H1 (cell line): ENCODE data around the gene PEPD. TPM values are rescaled to one million over a fixed set of nuclear protein-coding genes. Genes with fewer than 3 reads are reported as not detected.

Source experiments
- CTCF ChIA-PET: fragments of 300-600 bp; sonication (Branson Sonifier 250); formaldehyde crosslinking; loops from one replicate; lab custom pipeline; 2021; ENCODE audit not compliant: partially characterized antibody; lab: Charles Lee
- POLR2A ChIA-PET: fragments of 300-600 bp; sonication (Branson Sonifier 250); formaldehyde crosslinking; loops from one replicate; lab custom pipeline; 2021; ENCODE audit warnings: inconsistent platforms; ENCODE audit not compliant: partially characterized antibody; lab: Charles Lee
- DNase-seq, 2 experiments: peaks; one replicate each; pipeline versions ENCODE4 v3.0.0 to v3.0.0-alpha.2; 2010 to 2022; ENCODE audit warnings: low spot score in 2 of 2, low read depth in 1 of 2, mixed read lengths in 1 of 2
- FAIRE-seq: peaks from 2 replicates; lab custom pipeline; 2011; peaks lifted over from hg19 to GRCh38; lab: Jason Lieb, UNC
- H2AFZ ChIP-seq: 2 replicates; pipeline ENCODE4 v1.8.1; 2012; ENCODE audit warnings: low read length, inconsistent platforms
- H2AK5ac ChIP-seq: 2 replicates; pipeline ENCODE4 v1.6.1; 2013; ENCODE audit warnings: low read depth, low read length
- H2BK120ac ChIP-seq: replicated peaks from 2 replicates; pipeline ENCODE3; 2013; ENCODE audit warnings: low read depth, low read length, inconsistent platforms
- H2BK12ac ChIP-seq: 2 replicates; pipeline ENCODE4 v1.6.1; 2013; ENCODE audit warnings: low read depth, low read length
- H2BK15ac ChIP-seq: 2 replicates; pipeline ENCODE4 v1.6.1; 2013; ENCODE audit warnings: low read length
- H2BK20ac ChIP-seq: 2 replicates; pipeline ENCODE4 v1.6.1; 2013; ENCODE audit warnings: low read length
- H2BK5ac ChIP-seq: 2 replicates; pipeline ENCODE4 v1.6.1; 2013; ENCODE audit warnings: low read depth, low read length
- H3K14ac ChIP-seq: 2 replicates; pipeline ENCODE4 v1.6.1; 2013; ENCODE audit warnings: inconsistent platforms; ENCODE audit not compliant: insufficient read length
- H3K18ac ChIP-seq: 2 replicates; pipeline ENCODE4 v1.6.1; 2013; ENCODE audit warnings: low read length; ENCODE audit errors: extremely low read depth
- H3K23ac ChIP-seq: 2 replicates; pipeline ENCODE4 v1.6.1; 2013; ENCODE audit warnings: inconsistent platforms; ENCODE audit not compliant: insufficient read length
- H3K23me2 ChIP-seq: 2 replicates; pipeline ENCODE4 v1.6.1; 2013; ENCODE audit warnings: low read depth, low read length
- H3K27ac ChIP-seq: 2 replicates; pipeline ENCODE4 v1.6.1; 2011; ENCODE audit warnings: low read depth, low read length, inconsistent platforms
- H3K27me3 ChIP-seq, 4 experiments: replicated peaks in 1 of 4; 1 replicate in 1 of 4; 2 replicates in 3 of 4; pipeline versions ENCODE4 v1.6.1 to v1.8.1; 2011 to 2013; ENCODE audit warnings: low read length in 3 of 4, mild to moderate bottlenecking in 3 of 4, inconsistent platforms in 2 of 4, mixed read lengths in 2 of 4, moderate library complexity in 1 of 4; ENCODE audit not compliant: control insufficient read depth in 3 of 4, insufficient read depth in 3 of 4; ENCODE audit errors: extremely low read depth in 1 of 4
- H3K36me3 ChIP-seq, 4 experiments: 2 replicates each; pipeline versions ENCODE4 v1.6.1 to v1.8.1; 2011 to 2013; ENCODE audit warnings: mild to moderate bottlenecking in 4 of 4, low read length in 3 of 4, moderate library complexity in 2 of 4, control low read depth in 1 of 4, inconsistent platforms in 1 of 4; ENCODE audit not compliant: insufficient read depth in 4 of 4, control insufficient read depth in 2 of 4
- H3K4ac ChIP-seq: replicated peaks from 2 replicates; pipeline ENCODE3; 2013; ENCODE audit warnings: low read length, low read depth, mixed read lengths, inconsistent platforms; ENCODE audit not compliant: insufficient read length
- H3K4me1 ChIP-seq, 4 experiments: replicated peaks in 1 of 4; 1 replicate in 1 of 4; 2 replicates in 3 of 4; pipeline versions ENCODE4 v1.6.1 to v1.8.1; 2011 to 2013; ENCODE audit warnings: low read length in 3 of 4, inconsistent platforms in 2 of 4, mixed read lengths in 1 of 4; ENCODE audit not compliant: insufficient read depth in 4 of 4, control insufficient read depth in 3 of 4
- H3K4me2 ChIP-seq, 2 experiments: 2 replicates each; pipeline versions ENCODE4 v1.6.1 to v1.8.1; 2011 to 2013; ENCODE audit warnings: low read depth in 2 of 2, low read length in 2 of 2, control low read depth in 1 of 2, inconsistent platforms in 1 of 2, mild to moderate bottlenecking in 1 of 2; ENCODE audit not compliant: insufficient read depth in 1 of 2
- H3K4me3 ChIP-seq, 4 experiments: fragments of 200-600, 300-600 bp in 1 of 4; sonication (generic), shearing (Covaris generic), sonication (Bioruptor Twin) in 1 of 4; 2 replicates each; pipeline versions ENCODE4 v1.5.1 to v1.8.1; 2011 to 2016; ENCODE audit warnings: low read length in 4 of 4, low read depth in 3 of 4, control low read depth in 2 of 4, inconsistent platforms in 2 of 4, mild to moderate bottlenecking in 2 of 4, mixed read lengths in 1 of 4, moderate library complexity in 1 of 4; ENCODE audit not compliant: insufficient read depth in 2 of 4; ENCODE audit errors: extremely low read depth in 1 of 4
- H3K56ac ChIP-seq: replicated peaks from 2 replicates; pipeline ENCODE3; 2013; ENCODE audit warnings: low read depth, mild to moderate bottlenecking, mixed read lengths, low read length, inconsistent platforms; ENCODE audit not compliant: insufficient read length
- H3K79me1 ChIP-seq: 2 replicates; pipeline ENCODE4 v1.6.1; 2013; ENCODE audit warnings: low read depth, low read length, control low read depth
- H3K79me2 ChIP-seq, 2 experiments: 2 replicates each; pipeline versions ENCODE4 v1.6.1 to v1.8.1; 2012 to 2013; ENCODE audit warnings: low read length in 2 of 2, mild to moderate bottlenecking in 2 of 2, inconsistent platforms in 1 of 2; ENCODE audit not compliant: insufficient read depth in 2 of 2, control insufficient read depth in 1 of 2
- H3K9ac ChIP-seq, 4 experiments: replicated peaks in 1 of 4; 1 replicate in 1 of 4; 2 replicates in 3 of 4; pipeline versions ENCODE4 v1.6.1 to v1.8.1; 2011 to 2013; ENCODE audit warnings: low read depth in 3 of 4, low read length in 3 of 4, control low read depth in 2 of 4, mild to moderate bottlenecking in 2 of 4, moderate library complexity in 2 of 4, inconsistent platforms in 1 of 4; ENCODE audit errors: extremely low read depth in 1 of 4
- H3K9me3 ChIP-seq, 2 experiments: 2 replicates each; pipeline versions ENCODE4 v1.6.1 to v1.8.1; 2012 to 2013; ENCODE audit warnings: mild to moderate bottlenecking in 2 of 2, moderate library complexity in 2 of 2, control low read depth in 1 of 2, inconsistent platforms in 1 of 2, low read depth in 1 of 2, low read length in 1 of 2, mixed read lengths in 1 of 2; ENCODE audit not compliant: insufficient read depth in 2 of 2
- H4K20me1 ChIP-seq, 2 experiments: replicated peaks in 1 of 2; 2 replicates each; pipeline versions ENCODE3 to v1.8.1; 2011 to 2013; ENCODE audit warnings: inconsistent platforms in 2 of 2, low read length in 2 of 2, mild to moderate bottlenecking in 1 of 2; ENCODE audit not compliant: insufficient read depth in 2 of 2, control insufficient read depth in 1 of 2
- H4K5ac ChIP-seq: 2 replicates; pipeline ENCODE4 v1.6.1; 2013; ENCODE audit warnings: low read length, low read depth, mixed read lengths, inconsistent platforms; ENCODE audit not compliant: insufficient read length
- H4K8ac ChIP-seq: 2 replicates; pipeline ENCODE4 v1.8.0; 2013; ENCODE audit warnings: mild to moderate bottlenecking, moderate library complexity, low read length, inconsistent platforms; ENCODE audit not compliant: insufficient read depth; ENCODE audit errors: extremely low read depth
- H4K91ac ChIP-seq: replicated peaks from 2 replicates; pipeline ENCODE3; 2013; ENCODE audit warnings: low read length, mixed read lengths, inconsistent platforms; ENCODE audit not compliant: insufficient read length
- ASH2L ChIP-seq: fragments of 200-600, 300-600 bp; sonication (generic); IDR thresholded peaks from one replicate; pipeline ENCODE4 v1.7.1; 2017; ENCODE audit warnings: low read length
- EGR1 ChIP-seq: IDR thresholded peaks from 2 replicates; pipeline ENCODE4 v1.6.1; 2011; ENCODE audit warnings: low read depth, low read length, borderline replicate concordance
- EP300 ChIP-seq, 2 experiments: IDR thresholded peaks; 1 replicate in 1 of 2; 2 replicates in 1 of 2; pipeline ENCODE4 v1.6.1; 2011 to 2012; ENCODE audit warnings: low read depth in 2 of 2, low read length in 2 of 2, mild to moderate bottlenecking in 2 of 2, borderline replicate concordance in 1 of 2, inconsistent platforms in 1 of 2, moderate library complexity in 1 of 2
- ZNF274 ChIP-seq: IDR thresholded peaks from 2 replicates; pipeline ENCODE4 v1.7.0; 2012; ENCODE audit warnings: low read length, borderline replicate concordance; ENCODE audit errors: extremely low read depth
- WGBS, 2 experiments: shearing (Covaris generic) in 1 of 2; methylation state at CpG; one replicate each; pipeline versions ENCODE4 v1.1.6 to v1.1.7; 2013 to 2015; ENCODE audit warnings: low lambda C conversion rate in 2 of 2, mixed read lengths in 2 of 2, inconsistent platforms in 1 of 2, low coverage in 1 of 2, missing lambda C conversion rate in 1 of 2; ENCODE audit not compliant: insufficient replicate concordance in 2 of 2, insufficient coverage in 1 of 2, insufficient read length in 1 of 2; ENCODE audit errors: extremely low coverage in 1 of 2, missing lambda C conversion rate in 1 of 2; 5-methylcytosine and 5-hydroxymethylcytosine counted together
- polyA plus RNA-seq, 7 experiments: library from polyadenylated mRNA; depleted of rRNA in 3 of 7; stranded (reverse) in 5 of 7; unstranded in 2 of 7; fragments of >200 nt in 5 of 7; fragments of 200-250 nt in 2 of 7; gene quantifications; 1 replicate in 5 of 7; 2 replicates in 1 of 7; 4 replicates in 1 of 7; pipeline versions ENCODE4 v1.2.1 to v1.2.3, GENCODE V29; 2011 to 2013; ENCODE audit warnings: missing spikeins in 2 of 7, mixed read lengths in 2 of 7
- total RNA-seq: library from RNA; stranded (reverse); fragmentation: NEBNext Ultra II Directional; extraction: Animal tissue kit (Norgen Biotek cat#: 25700); gene quantifications from 2 replicates; pipeline ENCODE4 v1.2.1, GENCODE V29; 2021

PEPD gene
- total and polyA plus RNA-seq, 2 of the 8 experiments (the other 6 are each of a cell fraction or from before 2014, with no cell fraction given) = 84.1 to 178 TPM

DNA sequence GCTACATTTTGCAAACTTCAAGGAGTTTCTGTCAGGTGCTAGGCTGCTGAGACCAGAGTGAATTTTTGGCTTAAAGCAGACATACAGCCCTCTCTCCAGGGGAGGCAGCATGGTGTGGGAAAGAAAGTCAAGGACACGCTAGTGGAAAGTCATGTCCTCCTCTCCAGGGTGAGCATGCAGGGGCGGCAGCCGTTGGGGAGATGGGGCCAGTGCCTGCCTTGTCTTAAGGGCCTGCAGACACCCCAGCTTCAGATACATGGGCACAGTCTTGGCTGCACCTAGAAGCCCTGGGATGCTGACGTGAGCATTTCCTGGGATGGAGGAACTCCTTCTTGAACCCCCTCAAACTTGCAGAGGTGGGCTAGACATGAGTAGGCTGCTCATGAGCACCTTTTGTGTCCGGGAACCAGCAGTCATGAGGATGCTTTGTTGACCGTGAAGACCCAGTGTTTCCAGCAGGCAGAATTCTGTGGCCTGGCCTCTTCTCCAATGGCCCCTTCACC is 43.3 kb upstream of the PEPD start:
- CTCF ChIA-PET = interaction anchor here (0.6 to 1.4 kb wide), 2 partner anchors 18 to 206 kb away, joined by 3 read pairs; no protein-coding TSS in a partner anchor
- POLR2A ChIA-PET = no interaction called here
- no peak overlapping the region for H3K27ac ChIP-seq
- FAIRE-seq (no peak), DNase-seq (no peak)
- H2AFZ ChIP-seq = no peak overlapping the region
- TF ChIP-seq ASH2L (no peak), EP300 (IDR thresholded peaks at IDR 0.05; ENCODE audit: borderline replicate concordance in 1 of 2, low read depth in 2 of 2, low read length in 2 of 2) (no peak), EGR1 (no peak), ZNF274 (no peak)
- no peak overlapping the region; a peak in 1 of 4 replicates for H3K4me2 ChIP-seq
- H3K4ac ChIP-seq = no peak overlapping the region
- H3K56ac ChIP-seq = no peak overlapping the region
- H2BK5ac ChIP-seq = peak overlapping the region; percentile 81; the same call in 1 of the 2 replicates
- no peaks in the 10 kb centered on the region for H4K20me1 ChIP-seq
- H2BK20ac ChIP-seq = peak overlapping the region; percentile 80; the same call in 1 of the 2 replicates
- no peak overlapping the region for H3K23ac ChIP-seq
- H3K4me1 ChIP-seq = peaks cover 1 to 11% (median 6%) of the 10 kb centered on the region in 4 experiments; a peak in 6 of 7 replicates
- no peaks in the 10 kb centered on the region for H3K27me3 ChIP-seq
- no peak overlapping the region for H3K4me3 ChIP-seq
- H3K9me3 ChIP-seq = no peaks in the 10 kb centered on the region
- H3K9ac ChIP-seq = no peak overlapping the region
- 70% methylated on average over 6 of the region's 6 CpGs; no CpG with 5 or more reads in 1 of the 2 experiments for WGBS, 2 experiments
- H4K8ac ChIP-seq = no peak overlapping the region
- no peak overlapping the region for H3K14ac ChIP-seq
- no peaks in the 10 kb centered on the region for H3K36me3 ChIP-seq
- H3K18ac ChIP-seq = no peak overlapping the region
- 0 out of 2 replicates have a peak overlapping the region, but pooled peaks have one; percentile 75 for H2AK5ac ChIP-seq
- peak overlapping the region; percentile 18; the same call in 1 of the 2 replicates for H2BK12ac ChIP-seq
- no peaks in the 10 kb centered on the region for H3K79me2 ChIP-seq
- no peaks in the 10 kb centered on the region for H3K23me2 ChIP-seq
- H4K91ac ChIP-seq = no peak overlapping the region
- H2BK120ac ChIP-seq = no peak overlapping the region
- H2BK15ac ChIP-seq = peak overlapping the region; percentile 75; the same call in 1 of the 2 replicates
- H4K5ac ChIP-seq = no peak overlapping the region
- H3K79me1 ChIP-seq = no peaks in the 10 kb centered on the region
